Psoas muscle (tissue), 8 donors: ENCODE data around the gene TMEM30B. TPM values are rescaled to one million over a fixed set of nuclear protein-coding genes. Genes with fewer than 3 reads are reported as not detected.

Source experiments
- ATAC-seq, 4 donors: fragments of 200-7000 bp; cut with Tn5 transposase; one replicate each; pipeline ENCODE4 v1.9.1; 2020; ENCODE audit warnings: moderate library complexity in 3 of 4, mild to moderate bottlenecking in 2 of 4
- DNase-seq, 2 donors: peaks; one replicate each; pipeline ENCODE4 v3.0.0-alpha.2; 2020
- H3K27ac ChIP-seq: fragments of 200-600 bp; one replicate; pipeline ENCODE4 v1.8.0; 2022
- H3K27me3 ChIP-seq, 3 donors: fragments of 200-600 bp in 1 of 3; one replicate each; pipeline versions ENCODE4 v1.6.1 to v1.8.0; 2013 to 2022; ENCODE audit warnings: low read length in 2 of 3, mild to moderate bottlenecking in 2 of 3, moderate library complexity in 1 of 3; ENCODE audit not compliant: insufficient read depth in 3 of 3
- H3K36me3 ChIP-seq, 2 donors: fragments of 200-600 bp in 1 of 2; one replicate each; pipeline versions ENCODE4 v1.6.1 to v1.8.0; 2013 to 2022; ENCODE audit warnings: low read depth in 1 of 2, mild to moderate bottlenecking in 1 of 2, moderate library complexity in 1 of 2; ENCODE audit not compliant: insufficient read depth in 1 of 2
- H3K4me1 ChIP-seq: fragments of 200-600 bp; one replicate; pipeline ENCODE4 v1.8.0; 2022
- H3K4me3 ChIP-seq: fragments of 200-600 bp; one replicate; pipeline ENCODE4 v1.8.0; 2022; ENCODE audit warnings: mild to moderate bottlenecking
- H3K9me3 ChIP-seq: fragments of 200-600 bp; one replicate; pipeline ENCODE4 v1.8.0; 2022
- WGBS, 3 donors: extraction: QIAGEN DNeasy Blood & Tissue Kit; methylation state at CpG; one replicate each; pipeline versions ENCODE4 v1.1.6 to v1.1.7; 2013; 5-methylcytosine and 5-hydroxymethylcytosine counted together
- intact Hi-C, 2 donors: fragments of 100-400 bp; cut with DNase I; formaldehyde crosslinking; loops; one replicate each; pipeline versions ENCODE4 v1.11.0 to v1.14.2; 2022
- polyA plus RNA-seq, 3 donors: library from polyadenylated mRNA; stranded (reverse); fragments of 200-250 nt; gene quantifications; one replicate each; pipeline ENCODE4 v1.2.3, GENCODE V29; 2013
- total RNA-seq, 4 donors: library from RNA; stranded (reverse); fragmentation: NEBNext Ultra II Directional in 2 of 4; extraction: Animal tissue kit (Norgen Biotek cat#: 25700) in 2 of 4; gene quantifications; one replicate each; pipeline versions ENCODE4 v1.2.1 to v1.2.4, GENCODE V29; 2021 to 2023
- TF ChIP-seq, protein P1 (sequence below): fragments of 200-600 bp; IDR thresholded peaks from one replicate; pipeline ENCODE4 v1.8.0; 2022; ENCODE audit warnings: antibody characterized with exemption
- donor health status: healthy with polysubstance abuse.
- donor health status: DM: no; HTN: no; CAD: no; lungs with moderate emphysema.
- donor health status: Bipolar disorder and iron deficiency.
- donor health status: healthy.
- donor health status: DM: yes; HTN: yes; CAD: no.
- donor health status: DM: no; HTN: no; CAD: no.
- donor health status: DM: no; HTN: no; CAD: no.
- donor health status: DM: yes; HTN: yes; CAD: no.

Gene TMEM30B
- total and polyA plus RNA-seq, 7 donors: 0.30 to 2.0 (median 0.80) TPM

GRCh38 chr14:61253064-61253738 is 27.9 kb downstream of the TMEM30B start:
- Histone ChIP-seq H3K4me3 (no peak overlapping the region), H3K9me3 (no peaks in the 10 kb centered on the region), H3K36me3 (no peaks in the 10 kb centered on the region), H3K4me1 (peaks cover 47% of the 10 kb centered on the region), H3K27ac (peak overlapping the region; percentile 72), H3K27me3 (no peaks in the 10 kb centered on the region)
- DNase-seq (no peak), ATAC-seq (peak in 2 of 4 donors; percentile 4 to 5)
- TF ChIP-seq, protein P1, sequence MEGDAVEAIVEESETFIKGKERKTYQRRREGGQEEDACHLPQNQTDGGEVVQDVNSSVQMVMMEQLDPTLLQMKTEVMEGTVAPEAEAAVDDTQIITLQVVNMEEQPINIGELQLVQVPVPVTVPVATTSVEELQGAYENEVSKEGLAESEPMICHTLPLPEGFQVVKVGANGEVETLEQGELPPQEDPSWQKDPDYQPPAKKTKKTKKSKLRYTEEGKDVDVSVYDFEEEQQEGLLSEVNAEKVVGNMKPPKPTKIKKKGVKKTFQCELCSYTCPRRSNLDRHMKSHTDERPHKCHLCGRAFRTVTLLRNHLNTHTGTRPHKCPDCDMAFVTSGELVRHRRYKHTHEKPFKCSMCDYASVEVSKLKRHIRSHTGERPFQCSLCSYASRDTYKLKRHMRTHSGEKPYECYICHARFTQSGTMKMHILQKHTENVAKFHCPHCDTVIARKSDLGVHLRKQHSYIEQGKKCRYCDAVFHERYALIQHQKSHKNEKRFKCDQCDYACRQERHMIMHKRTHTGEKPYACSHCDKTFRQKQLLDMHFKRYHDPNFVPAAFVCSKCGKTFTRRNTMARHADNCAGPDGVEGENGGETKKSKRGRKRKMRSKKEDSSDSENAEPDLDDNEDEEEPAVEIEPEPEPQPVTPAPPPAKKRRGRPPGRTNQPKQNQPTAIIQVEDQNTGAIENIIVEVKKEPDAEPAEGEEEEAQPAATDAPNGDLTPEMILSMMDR: no peak
- intact Hi-C loops: loop anchor here (5.0 to 10.0 kb wide), 7 partner anchors 46 to 626 kb away; partner anchors contain the start of genes SIX1 (in 1 of the 2), SIX4 (in 1 of the 2), SLC38A6 (in 1 of the 2) and TRMT5 (in 1 of the 2)
- 46 to 56% (median 49%) methylated on average over 4 of the region's 4 CpGs for WGBS, 3 donors

DNA sequence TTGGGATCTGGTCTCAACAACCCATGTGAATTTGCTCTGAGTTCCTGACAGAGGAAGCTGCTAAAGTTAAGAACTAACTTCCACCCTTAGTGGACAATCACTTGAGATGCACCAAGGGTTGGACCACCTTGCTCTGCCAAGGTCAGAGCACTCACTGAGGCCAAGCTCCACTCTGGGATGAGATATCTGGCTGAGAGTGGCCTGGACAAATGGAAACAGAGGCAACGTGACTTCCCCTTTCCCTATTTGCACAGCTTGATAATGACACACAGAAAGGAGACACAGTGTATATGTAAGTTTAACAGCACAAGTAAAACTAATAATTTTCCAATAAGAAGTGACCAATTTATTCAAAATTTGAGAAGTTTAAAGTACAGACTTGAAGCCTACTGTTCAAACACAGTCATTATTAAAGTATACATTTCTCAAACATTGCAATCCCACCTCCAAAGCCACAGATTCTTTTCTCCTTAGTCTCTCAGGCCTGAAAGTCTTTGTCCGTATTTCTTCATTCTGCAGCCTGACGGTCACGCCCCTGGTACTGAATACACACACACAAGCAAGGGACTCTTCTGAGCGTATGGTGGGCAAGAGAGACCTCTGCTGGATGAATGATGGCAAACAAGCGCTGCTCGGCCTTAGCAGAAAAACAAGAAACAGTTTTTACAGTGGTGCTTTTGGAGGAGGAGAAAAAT is 28.6 kb downstream of the TMEM30B start:
- intact Hi-C loops: loop anchor here (5.0 to 10.0 kb wide), 7 partner anchors 45 to 625 kb away; partner anchors contain the start of genes SIX1 (in 1 of the 2), SIX4 (in 1 of the 2), SLC38A6 (in 1 of the 2) and TRMT5 (in 1 of the 2)
- ATAC-seq: peak; percentile 89 to 94 (median 92)
- Histone ChIP-seq H3K27me3 (no peaks in the 10 kb centered on the region), H3K9me3 (no peaks in the 10 kb centered on the region), H3K27ac (peak overlapping the region; percentile 72), H3K4me3 (peak overlapping the region; percentile 19), H3K4me1 (peaks cover 41% of the 10 kb centered on the region), H3K36me3 (no peaks in the 10 kb centered on the region)
- DNase-seq: peak; percentile 68 to 79
- WGBS, 3 donors: 5 to 10% (median 7%) methylated on average over 7 of the region's 7 CpGs
- TF ChIP-seq, protein P1: peak; percentile 88

DNA sequence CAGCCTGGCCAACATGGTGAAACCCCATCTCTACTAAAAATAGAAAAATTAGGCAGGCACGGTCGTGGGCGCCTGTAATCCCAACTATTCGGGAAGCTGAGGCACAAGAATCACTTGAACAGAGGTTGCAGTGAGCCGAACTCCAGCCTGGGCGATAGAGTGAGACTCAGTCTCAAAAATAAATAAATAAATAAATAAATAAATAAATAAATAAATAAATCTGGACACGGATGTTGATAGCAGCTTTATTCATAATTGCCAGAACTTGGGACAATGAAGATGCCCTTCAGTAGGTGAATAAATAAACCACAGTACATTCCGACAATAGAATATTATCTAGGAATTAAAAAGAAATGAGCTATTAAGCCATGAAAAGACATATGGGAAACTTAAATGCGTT is 31.1 kb downstream of the TMEM30B start:
- TF ChIP-seq, protein P1: no peak
- WGBS, 3 donors: 89 to 93% (median 92%) methylated on average over 9 of the region's 9 CpGs
- ATAC-seq (no peak), DNase-seq (no peak)
- intact Hi-C loops: loop anchor here (5.0 to 10.0 kb wide), 7 partner anchors 43 to 623 kb away; partner anchors contain the start of genes SIX1 (in 1 of the 2), SIX4 (in 1 of the 2), SLC38A6 (in 1 of the 2) and TRMT5 (in 1 of the 2)
- no peak overlapping the region for H3K27ac ChIP-seq
- no peaks in the 10 kb centered on the region for H3K27me3 ChIP-seq
- no peaks in the 10 kb centered on the region for H3K9me3 ChIP-seq
- H3K4me1 ChIP-seq: peaks cover 18% of the 10 kb centered on the region
- H3K36me3 ChIP-seq: no peaks in the 10 kb centered on the region
- H3K4me3 ChIP-seq: no peak overlapping the region

GRCh38 chr14:61247935-61248334 is 33.2 kb downstream of the TMEM30B start:
- no peak overlapping the region for H3K4me3 ChIP-seq
- TF ChIP-seq, protein P1: no peak

More at GRCh38 chr14:61247935-61248334, 33.2 kb downstream of the TMEM30B start:
- DNase-seq (no peak), ATAC-seq (no peak)
- Histone ChIP-seq H3K4me1 (peaks cover 11% of the 10 kb centered on the region), H3K27me3 (no peaks in the 10 kb centered on the region), H3K36me3 (no peaks in the 10 kb centered on the region), H3K27ac (no peak overlapping the region), H3K9me3 (no peaks in the 10 kb centered on the region)
- intact Hi-C loops: loop anchor here in 1 of 2 donors (10.0 kb wide), 1 partner anchor 123 kb away; no protein-coding TSS in a partner anchor
- 56 to 62% (median 61%) methylated on average over 1 of the region's 1 CpG for WGBS, 3 donors
